Stimulated activated CD8-positive, alpha-beta memory T cell treated with anti-CD3 and anti-CD28 coated beads, Interleukin-12 subunit alpha, Interleukin-12 subunit beta, amount 100 ng/mL, for 1 hour (primary cell): ENCODE data around the gene GALNT17.
"Not testable (repeated sequence)": the region's sequence is repeated elsewhere in the genome, so short reads cannot be mapped to it uniquely, and the experiment has no call there.

Experiments used
- DNase-seq: peaks from one replicate; pipeline ENCODE4 v3.0.0-alpha.2; 2020; ENCODE audit warnings: low read depth

Gene GALNT17

DNA sequence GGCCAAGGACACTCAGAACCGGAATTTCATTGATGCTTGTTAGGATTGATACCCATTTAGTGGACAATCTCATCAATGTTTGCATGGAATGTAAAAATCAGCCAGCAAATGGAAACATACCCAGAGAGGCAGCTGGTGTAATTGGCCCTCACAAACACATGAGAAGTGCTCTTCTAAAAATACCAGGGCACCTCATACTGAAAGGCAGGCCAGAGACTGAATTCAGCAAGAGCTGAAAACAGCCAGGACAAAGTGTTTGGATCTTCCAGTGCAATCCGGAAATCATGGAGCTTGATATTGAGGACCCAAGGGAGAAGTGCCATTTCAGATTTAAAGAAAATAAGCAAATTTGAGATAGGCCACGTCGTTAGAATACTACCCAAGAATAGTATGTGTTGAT is 498.6 kb downstream of the GALNT17 start:
- DNase-seq = no peak

DNA sequence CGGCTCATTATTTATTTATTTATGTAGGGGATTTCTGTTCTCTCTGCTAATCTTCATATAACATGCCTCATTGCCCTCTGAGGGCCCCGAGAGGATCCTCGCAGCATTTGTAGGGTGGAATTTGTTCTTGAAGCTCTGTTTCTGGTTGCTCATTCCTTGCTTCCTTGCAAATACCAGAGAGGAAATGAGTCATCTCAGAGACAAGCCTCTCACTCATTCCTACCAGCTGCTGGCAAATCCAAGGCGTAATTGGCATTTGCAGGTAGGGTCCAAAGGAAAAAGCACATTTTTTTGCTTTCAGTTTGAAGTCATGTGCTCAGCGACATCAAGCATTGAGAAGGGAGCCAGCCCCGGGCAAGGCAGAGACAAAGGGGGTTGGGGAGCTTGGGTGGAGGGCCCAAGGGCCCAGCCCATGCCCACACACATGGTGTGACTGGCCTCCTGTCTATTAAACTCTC is 501.6 kb downstream of the GALNT17 start:
- DNase-seq = no peak

DNA sequence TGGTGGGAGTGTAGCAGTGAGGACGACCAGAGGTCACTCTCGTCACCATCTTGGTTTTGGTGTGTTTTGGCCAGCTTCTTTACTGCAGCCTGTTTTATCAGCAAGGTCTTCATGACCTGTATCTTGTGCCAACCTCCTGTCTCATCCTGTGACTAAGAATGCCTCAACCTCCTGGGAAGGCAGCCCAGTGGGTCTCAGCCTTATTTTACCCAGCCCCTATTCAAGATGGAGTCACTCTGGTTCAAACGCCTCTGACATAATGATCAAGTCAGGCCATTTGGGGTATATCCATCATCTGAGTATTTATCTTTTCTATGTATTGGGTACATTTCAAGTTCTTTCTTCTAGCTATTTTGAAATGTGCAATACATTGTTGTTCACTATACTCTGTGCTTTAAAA is 503.9 kb downstream of the GALNT17 start:
- not testable (repeated sequence) for DNase-seq

DNA sequence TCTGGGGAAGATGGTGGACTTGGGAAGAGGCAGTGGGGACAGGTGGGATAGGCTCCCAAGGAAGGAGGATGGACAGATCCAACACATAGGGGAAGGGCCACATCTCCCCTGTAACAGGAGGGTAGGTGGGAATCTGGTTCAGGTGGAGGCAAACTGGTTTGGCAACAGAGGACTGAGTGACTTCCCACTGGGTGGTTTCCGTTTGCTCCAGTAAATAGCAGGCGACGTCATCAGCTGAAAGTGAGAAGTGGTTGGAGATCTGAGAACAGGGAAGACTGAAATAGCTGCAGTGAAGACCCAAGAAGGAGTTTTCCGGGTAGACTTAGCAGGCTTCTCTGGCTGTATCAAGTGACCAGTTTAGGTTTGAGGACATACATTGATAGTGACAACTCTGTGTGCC is 504.4 kb downstream of the GALNT17 start:
- no peak for DNase-seq

DNA sequence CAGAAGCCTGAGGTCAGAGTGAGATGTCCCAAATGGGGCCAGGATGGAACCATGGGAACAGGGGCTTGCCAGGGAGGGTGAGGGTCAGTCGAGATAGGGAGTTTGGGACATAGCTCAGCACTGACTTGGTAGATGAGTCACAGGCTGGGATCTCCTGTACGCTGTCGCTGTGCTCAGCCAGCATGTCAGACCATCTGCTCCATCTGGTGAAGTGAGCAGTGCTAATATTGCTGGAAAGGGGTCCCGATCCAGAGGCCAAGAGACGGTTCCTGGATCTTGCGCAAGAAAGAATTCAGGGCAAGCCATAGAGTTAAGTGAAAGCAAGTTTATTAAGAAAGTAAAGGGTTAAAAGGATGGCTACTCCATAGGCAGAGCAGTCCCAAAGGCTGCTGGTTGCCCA is 505.6 kb downstream of the GALNT17 start:
- DNase-seq = no peak

DNA sequence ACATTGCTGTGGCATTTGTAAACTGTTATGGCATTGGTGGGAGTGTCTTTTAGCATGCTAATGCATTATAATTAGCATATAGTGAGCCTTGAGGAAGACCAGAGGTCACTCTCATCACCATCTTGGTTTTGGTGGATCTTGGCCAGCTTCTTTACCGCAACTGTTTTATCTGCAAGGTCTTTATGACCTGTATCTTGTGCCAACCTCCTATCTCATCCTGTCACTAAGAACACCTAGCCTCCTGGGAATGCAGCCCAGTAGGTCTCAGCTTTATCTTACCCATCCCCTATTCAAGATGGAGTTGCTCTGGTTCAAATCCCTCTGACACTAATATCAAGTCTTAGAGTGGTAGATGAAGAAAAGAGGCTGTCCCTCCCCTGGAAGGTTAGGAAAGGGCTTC is 506.2 kb downstream of the GALNT17 start:
- no peak for DNase-seq

DNA sequence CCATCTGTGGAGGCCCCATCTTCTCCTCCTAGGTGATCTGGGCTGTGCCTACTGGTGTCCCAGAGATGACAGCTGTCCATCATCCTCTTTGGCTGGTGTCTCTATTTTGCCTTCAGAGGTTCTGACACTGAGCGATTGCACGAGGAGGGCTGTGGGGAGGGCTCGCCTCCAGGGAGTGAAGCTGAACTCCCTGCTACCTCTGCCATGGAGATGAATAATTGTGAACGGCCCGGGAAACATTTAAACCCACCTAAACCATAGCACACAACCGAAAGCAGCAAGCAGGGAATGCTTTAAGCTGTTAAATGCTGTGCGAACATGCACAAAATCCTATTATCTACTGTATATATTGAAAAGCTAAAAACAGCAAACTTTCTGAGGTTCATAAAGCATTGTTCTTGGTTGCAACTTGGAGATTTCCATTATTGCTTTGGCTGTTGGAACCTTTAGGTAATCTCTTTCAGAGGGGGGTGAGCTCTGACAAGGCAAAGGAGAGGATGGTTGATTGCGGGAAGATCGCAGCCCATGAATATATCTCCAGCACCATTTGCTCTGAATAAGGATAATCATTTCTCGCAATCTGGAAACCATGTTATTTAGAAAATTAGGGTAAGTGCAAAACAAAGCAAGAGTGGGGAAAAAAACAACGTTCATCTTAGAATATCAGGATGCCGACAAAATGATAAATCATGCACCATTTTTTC is 507.6 kb downstream of the GALNT17 start:
- DNase-seq = no peak

DNA sequence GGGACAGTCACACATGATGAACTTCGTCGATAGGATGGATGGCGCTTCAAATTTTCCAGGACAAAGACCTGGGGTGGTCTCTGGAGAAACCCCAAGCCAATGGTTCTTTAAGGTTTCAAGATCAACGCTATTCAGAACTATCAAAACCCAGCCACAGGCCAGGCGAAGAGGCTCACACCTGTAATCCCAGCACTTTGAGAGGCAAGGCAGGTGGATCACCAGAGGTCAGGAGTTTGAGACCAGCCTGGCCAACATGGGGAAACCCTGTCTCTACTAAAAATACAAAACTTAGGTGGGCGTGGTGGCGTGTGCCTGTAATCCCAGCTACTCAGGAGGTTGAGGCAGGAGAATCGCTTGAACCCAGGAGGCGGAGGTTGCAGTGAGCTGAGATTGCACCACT is 511.1 kb downstream of the GALNT17 start:
- not testable (repeated sequence) for DNase-seq

DNA sequence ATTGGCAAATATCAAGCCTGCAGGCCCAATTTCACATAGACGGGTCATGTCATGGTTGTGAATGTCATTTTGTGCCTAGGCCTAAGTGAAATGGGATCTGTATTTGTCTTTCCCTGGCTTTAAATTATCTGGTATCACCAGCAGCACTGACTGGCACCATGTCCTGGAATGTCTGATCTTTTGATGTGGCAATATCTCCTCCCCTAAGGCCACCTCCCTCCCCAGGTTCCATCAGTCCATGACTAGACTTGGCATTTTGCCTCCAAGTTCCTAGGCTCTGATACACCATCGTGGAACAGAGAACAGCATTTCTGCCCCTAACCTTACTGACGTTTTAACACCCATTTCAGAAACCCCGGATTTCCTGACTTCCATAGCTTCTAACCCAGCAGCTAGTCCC is 513.9 kb downstream of the GALNT17 start:
- no peak for DNase-seq

DNA sequence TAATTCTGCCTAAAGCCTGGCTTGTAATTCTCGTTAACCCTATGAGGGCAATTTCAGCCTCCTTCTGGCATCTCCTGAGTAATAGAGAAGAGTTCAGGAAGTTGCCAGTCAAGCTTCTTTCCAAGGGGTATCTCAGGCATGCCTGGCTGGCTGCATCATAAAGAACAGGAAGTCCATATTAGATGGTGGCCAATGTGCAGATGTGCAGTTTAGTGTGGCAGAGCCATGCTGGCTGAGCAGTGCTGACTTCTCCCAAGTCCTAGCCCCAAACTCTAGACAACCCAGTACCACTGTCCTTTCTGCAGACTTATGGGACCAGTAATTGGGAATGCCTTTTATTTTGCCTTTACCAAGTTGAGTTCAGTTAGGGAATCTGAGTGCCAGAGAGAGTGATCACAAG is 517.9 kb downstream of the GALNT17 start:
- DNase-seq = no peak

DNA sequence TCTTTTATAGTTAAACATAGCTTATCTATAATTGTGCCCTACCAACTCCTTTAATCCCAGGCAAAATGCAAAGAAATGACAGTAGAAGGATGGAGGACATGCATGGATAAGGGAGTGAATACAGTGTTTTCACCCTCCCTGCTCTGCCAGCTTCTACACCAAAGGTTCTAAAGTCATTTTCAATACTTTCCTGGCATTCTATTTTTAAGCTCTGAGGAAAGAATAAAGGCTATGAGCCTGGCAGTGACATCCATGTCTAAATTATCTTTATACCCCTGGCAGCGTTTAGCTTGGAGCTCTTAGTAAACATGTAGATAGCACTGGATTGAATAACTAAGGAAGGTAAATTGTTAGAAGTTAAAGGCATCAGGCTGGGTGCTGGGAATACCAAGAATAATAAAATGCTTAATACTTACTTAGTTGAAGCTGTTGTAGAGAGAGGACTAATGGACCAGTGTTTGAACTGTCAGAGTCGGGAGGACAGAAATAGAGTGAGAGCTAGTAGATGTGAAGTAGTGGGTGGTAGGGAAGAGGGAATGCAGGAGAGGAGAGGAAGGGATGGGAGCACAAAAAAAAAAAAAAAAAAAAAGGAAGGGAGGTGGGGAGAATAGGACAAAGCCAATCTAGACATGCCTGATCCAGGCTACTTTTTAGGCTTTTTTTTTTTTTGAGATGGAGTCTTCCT is 518.9 kb downstream of the GALNT17 start:
- no peak for DNase-seq

DNA sequence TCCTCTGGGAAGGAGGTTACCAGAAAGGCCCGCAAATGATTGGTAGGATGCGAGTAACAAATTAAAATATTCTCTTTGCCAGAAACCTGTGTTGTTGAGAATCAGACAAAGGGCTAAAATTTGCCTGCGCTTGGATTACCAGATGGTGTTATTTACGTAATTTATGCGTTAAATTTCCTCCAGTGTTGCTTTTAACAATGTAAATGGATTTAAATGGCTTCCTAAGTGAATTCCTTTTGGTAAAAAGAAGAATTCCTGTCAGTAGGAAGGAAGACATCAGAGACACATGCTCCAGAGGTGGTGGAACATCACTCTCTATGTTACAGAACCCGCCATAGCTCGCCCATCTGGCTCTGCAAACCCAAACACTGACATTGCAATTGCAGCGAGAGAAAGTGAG is 520.6 kb downstream of the GALNT17 start:
- no peak for DNase-seq

DNA sequence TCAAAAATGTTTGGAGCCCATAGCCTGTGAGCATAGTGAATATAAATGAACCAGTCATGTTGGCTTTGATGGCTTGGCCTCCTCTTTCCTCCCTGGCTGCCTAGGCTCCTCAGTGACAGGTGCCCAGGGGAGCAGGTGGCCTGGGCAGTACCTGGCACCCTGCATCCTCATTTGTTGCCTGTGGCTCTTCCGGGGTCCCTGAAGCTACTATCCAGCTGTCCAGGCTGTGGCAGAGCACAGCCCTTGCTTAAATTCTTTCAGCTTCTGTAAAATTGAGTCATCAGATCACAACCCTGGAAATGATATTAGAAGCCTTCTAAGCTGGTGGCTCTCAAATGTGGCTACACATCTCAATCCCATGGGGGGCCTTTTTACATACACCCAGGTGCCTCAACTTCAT is 525.4 kb downstream of the GALNT17 start:
- no peak for DNase-seq

DNA sequence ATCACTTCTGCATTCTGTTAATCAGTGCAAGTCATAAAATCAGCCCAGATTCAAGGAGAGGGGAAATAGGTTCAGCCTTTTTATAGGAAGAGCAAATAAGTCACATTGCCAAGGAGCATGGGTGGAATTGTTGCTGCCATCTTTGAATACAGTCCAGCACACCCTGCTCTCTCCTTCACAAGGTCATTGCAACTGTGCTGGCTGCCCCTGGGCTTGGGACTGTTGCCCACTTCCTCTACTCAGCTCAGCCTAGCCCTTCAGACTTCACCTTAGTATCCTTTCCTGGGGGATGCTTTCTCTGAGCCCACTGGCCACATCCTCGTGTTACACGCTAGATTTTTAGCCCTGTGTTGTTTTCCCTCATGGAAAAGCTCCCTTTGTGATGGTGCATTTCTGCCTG is 527.7 kb downstream of the GALNT17 start:
- DNase-seq = no peak

DNA sequence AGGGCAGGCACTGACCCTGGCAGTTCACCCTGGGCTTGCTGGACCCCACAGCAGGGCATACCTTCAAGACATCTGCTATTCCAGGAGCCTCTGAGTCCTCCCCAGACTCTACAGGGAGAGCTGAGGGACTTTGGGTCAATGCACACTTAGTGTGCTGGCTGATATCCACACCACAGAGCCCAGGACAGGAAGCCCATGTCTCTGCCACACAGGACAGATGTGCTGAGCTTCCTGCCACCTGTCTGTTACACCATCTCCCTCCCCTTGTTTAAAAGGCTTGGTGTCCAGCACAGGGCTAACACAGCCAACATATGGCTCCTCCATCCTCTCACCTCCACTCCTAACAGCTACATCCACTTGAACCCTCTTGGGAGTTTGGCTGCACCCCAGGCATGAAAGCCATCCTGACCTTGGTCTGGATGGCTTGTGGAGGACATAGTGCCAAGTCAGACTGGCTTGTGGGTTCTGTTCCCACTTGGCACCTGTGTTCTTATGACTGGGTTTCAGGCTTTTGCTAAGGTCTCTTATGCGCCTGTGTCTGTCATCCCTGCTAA is 529.8 kb downstream of the GALNT17 start:
- no peak for DNase-seq

DNA sequence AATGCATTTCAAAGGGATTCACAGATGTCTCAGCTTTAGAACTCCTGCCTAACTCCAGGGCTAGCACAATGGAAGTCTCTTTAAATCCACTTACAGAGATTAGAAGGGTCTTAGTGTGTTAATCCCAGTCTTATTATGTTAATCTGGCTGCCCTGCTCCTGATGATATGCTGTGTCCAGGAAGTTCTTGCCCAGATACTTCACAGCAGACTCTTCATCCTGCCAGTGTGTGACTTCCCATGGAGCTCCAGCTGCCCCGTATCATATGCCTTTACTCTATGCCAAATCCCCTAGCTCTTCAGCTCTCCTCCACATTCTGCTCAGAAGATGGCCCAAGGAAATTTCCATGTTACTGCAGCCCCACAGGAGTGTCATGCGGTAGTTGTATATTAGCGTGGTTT is 533.8 kb downstream of the GALNT17 start:
- no peak for DNase-seq

DNA sequence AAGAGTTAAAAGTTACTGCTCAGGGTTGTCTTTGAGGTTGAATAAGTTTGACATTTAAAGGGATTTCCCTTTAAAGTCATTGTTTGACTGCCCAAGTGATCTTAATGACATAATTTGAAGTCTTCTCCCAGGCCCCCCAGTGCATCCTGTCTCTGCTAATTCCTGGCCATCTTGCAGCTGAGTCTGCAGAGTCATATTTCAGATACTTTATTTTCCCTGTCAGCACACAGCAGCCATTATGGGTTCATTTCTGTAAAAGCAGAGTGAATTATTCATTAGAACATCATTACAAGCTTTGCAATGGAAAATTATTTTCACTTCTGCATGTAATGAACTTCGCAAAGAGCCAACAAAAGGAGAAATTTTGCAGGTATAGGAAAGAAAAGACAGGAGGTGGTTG is 536.6 kb downstream of the GALNT17 start:
- DNase-seq = no peak

DNA sequence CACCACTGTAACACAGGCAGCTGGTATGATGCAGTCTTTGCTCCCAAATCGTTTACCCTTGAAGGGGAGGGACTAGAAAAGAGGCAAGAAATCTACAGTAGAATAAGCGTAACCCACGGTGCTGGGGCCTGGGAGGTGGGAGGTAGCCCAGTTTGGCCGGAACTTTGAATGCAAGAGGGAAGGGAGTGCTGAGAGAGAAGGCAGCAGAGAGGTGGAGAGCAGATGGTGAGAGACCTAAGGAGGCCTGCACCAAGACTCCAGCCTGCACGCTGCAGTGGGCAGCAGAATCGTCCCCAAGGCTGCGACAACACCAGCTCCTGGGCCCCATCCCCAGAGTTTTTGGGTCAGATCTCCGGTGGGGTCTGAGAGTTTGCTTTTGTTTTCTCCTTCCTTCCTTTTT is 547.5 kb downstream of the GALNT17 start:
- no peak for DNase-seq

DNA sequence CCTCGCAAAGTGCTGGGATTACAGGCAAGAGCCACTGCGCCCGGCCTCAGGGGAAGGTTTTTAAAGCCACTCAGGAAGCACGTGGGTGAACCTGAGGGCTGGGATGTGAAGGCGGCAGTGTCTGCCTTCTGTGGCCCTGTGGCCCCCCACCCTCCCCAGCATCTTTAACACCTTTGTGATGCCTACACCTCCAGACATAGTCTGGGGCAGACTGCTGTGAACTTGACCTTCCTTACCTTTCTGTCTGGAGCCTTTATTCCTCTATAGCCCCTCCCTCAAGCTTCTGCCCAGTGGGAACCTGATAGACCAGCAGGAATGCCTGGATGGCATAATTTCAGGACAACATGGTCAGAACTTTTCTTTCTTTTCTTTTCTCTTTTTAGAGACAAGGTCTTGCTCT is 550.2 kb downstream of the GALNT17 start:
- no peak for DNase-seq

DNA sequence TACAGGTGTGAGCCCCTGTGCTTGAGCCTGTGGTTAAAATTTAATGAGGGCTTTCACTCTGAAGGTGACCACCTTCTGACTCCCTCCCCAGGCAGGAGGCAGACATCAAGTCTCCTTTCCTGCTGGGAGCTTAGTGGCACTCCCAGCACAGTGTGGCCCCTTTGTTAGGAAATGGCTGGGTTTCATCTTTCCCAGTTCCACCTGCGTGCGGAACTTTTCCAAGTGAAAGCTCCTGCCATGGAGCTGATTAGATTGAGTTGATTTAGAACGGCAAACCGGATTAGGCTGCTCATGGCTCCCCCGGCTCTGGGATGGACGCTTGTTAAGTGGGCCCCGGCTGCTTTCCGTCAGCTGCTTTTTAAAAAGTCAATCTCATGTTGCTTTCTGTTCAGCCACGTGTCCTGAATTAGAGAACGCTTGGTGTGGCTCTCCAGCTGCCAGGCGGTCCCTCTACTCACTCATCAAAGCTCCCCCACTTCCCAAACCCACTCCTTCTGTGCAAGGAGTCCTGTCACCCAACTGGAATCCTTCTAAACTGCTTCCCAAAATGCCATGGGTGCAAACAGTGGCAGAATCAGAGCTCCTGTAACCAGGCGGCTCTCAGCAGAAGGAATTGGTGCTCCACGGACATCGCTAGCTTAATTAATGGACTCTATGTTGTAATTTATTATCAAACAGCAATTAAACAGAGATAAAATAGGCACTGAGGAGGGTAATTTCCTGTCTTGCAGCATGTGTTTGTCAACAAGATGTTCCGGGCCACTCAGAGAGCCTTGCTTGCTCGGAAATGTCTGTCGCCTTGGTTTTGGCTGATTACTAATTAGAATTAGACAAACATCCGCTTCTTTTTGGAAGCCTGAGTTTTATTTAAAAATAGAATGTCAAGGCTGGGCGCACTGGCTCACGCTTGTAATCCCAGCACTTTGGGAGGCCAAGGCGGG is 551.2 kb downstream of the GALNT17 start:
- no peak for DNase-seq

DNA sequence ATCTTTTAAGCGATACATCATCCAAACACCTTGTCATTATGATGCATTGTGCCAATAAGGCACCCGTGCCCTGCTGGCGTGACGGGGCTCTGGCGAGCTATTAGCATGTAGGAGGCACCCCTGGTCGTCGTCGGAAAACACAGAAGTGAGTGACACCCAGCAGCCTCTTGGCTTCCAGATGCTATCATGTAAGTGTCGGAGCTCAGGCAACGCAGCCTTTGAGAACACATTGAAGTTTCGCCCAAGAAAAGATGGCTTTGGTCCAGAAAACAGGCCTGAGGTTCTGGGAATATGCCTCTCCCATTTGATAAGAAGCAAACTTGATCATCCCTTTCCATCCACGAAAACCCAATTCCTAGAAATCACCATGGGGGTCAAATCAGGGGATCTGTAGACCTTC is 555.3 kb downstream of the GALNT17 start:
- no peak for DNase-seq

DNA sequence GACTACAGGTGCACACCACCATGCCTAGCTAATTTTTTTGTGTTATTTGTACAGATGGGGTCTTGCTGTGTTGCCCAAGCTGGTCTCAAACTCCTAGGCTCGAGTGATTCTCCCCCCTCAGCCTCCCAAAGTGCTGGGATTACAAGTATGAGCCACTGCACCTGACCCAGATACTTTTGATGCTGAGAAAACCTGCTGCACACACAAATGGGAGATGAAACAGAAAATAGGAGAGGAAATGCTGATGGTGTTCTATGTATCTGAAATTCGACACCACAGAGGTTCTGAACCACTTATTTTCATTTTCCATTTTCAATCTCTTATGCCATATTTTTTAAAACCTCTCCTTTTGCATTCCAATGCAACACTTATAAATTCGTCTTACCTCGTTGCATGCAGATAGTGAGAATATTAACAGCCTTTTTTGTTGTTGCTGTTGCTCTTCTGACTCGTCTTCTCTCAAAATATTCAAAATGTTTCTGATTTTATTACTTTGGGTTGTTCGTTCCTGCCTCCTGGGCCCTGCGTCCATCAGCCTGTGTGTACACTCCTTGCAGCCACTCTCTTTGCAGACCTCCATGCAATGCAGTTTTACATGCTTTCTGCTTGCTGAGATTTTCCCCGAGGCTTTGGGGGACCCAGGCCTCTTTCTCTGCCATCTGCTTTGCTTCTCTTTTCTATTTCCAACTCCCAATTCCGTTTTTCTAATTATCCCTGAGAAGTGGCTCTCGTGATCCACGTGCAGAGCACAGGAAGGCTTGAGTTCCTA is 556.1 kb downstream of the GALNT17 start:
- DNase-seq = no peak
